Measurements from ENCODE around the gene CAPRIN1.

CAPRIN1 gene

DNA sequence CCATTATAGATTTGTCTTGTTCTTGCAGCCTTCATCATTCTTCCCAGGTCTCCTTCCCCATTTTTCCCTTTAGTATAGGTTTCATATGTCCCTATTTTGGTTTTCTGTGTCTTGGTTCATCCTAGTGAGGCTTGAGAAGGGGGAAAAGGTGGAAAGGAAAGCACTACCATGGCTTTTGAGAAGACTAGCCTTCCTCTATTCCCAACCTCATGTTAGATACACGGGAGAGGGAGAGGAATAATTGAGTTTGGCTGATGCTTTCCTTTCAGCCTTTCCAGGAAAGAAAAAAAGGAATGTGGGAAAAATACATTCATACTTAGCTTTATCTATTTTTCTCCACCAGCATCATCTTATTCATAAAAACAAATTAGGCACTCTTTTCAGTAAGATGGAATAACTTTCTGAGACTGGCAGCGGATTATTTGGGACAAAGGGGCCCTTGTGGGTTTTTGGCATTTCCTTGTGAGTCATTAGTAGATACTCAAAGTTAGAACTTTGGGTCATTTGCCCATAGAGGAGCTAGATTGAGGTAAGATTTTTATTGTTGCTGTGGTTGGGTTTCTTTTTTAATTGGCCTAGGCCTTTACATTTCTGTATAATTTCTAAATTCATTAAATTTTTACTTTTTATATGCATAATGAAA is 23.8 kb downstream of the CAPRIN1 start:
- no peaks in the 10 kb centered on the region for H3K27me3 ChIP-seq (ENCODE audit: control insufficient read depth in 3 of 3, insufficient read depth in 3 of 3, low read depth in 1 of 3, low read length in 3 of 3)

DNA sequence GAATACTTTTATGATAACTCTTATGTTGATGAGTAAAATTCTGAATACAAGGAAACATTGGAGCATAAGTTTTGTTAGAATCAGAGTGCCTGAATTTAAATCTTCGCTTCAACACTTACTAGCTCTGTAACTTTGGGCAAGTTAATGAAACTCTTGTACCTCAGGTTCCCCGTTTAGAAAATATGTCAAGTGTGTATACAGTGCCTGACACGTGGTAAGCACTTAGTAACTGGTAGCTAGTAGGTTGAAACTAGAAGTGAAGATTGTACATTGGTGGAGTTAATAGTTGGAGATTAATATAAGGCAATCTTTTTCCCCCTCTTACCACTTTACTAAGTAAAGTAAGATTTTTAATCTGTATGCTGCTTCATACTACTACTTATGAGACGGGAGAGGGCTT is 29.1 kb downstream of the CAPRIN1 start:
- H2BK120ac ChIP-seq (ENCODE audit: low read depth, low read length) = no peak overlapping the region
- peaks cover 6% of the 10 kb centered on the region for H3K79me1 ChIP-seq (ENCODE audit: low read depth, low read length)
- no peak overlapping the region for H2AK5ac ChIP-seq (ENCODE audit: low read depth, low read length)
- H3K23ac ChIP-seq (ENCODE audit: low read depth, low read length, poor library complexity) = no peak overlapping the region
- H3K9me3 ChIP-seq (replicated peaks in 1 of 2; ENCODE audit: control insufficient read depth in 2 of 2, insufficient read depth in 1 of 2, low read depth in 1 of 2, low read length in 2 of 2) = no peaks in the 10 kb centered on the region
- no peaks in the 10 kb centered on the region for H3K27me3 ChIP-seq (ENCODE audit: control insufficient read depth in 3 of 3, insufficient read depth in 3 of 3, low read depth in 1 of 3, low read length in 3 of 3)
- no peak overlapping the region for H3K4me2 ChIP-seq (ENCODE audit: insufficient read depth, low read length, poor library complexity, severe bottlenecking)
- H2BK15ac ChIP-seq (ENCODE audit: low read length) = no peak overlapping the region
- H3K18ac ChIP-seq (ENCODE audit: low read length) = no peak overlapping the region
- H4K8ac ChIP-seq (ENCODE audit: low read depth, low read length) = no peak overlapping the region
- no peak overlapping the region for H3K4ac ChIP-seq (ENCODE audit: low read length)
- DNase-seq (ENCODE audit: low spot score) = no peak
- no peak overlapping the region for H3K9ac ChIP-seq (ENCODE audit: low read depth, low read length, poor library complexity)
- H3K36me3 ChIP-seq (replicated peaks in 1 of 2; ENCODE audit: control insufficient read depth in 2 of 2, insufficient read depth in 2 of 2, low read length in 2 of 2) = peaks cover 44 to 100% of the 10 kb centered on the region in 2 donors
- H2BK5ac ChIP-seq (ENCODE audit: low read length) = no peak overlapping the region
- no peak overlapping the region for H4K91ac ChIP-seq (ENCODE audit: low read depth, low read length, poor library complexity)
- no peak overlapping the region for H2AFZ ChIP-seq (ENCODE audit: low read length)
- no peak overlapping the region for H3K4me3 ChIP-seq (ENCODE audit: low read length in 2 of 2)
- no peak overlapping the region for H3K14ac ChIP-seq (ENCODE audit: low read length)
- WGBS, 2 donors (ENCODE audit: extremely low coverage in 2 of 2, insufficient read length in 2 of 2, insufficient replicate concordance in 1 of 2) = no CpG with 5 or more reads among the region's 4 CpGs
- no peak overlapping the region for H3K27ac ChIP-seq (replicated peaks; ENCODE audit: low read length)
- H2BK12ac ChIP-seq (ENCODE audit: low read length) = no peak overlapping the region
- H3K4me1 ChIP-seq (ENCODE audit: control insufficient read depth in 2 of 2, insufficient read depth in 1 of 2, low read depth in 1 of 2, low read length in 2 of 2) = no peaks in the 10 kb centered on the region

More for the DNA sequence above, 23.8 kb downstream of the CAPRIN1 start:
- no peak overlapping the region for H3K18ac ChIP-seq (ENCODE audit: low read length)
- H3K9ac ChIP-seq (ENCODE audit: low read depth, low read length, poor library complexity) = no peak overlapping the region
- H2BK12ac ChIP-seq (ENCODE audit: low read length) = no peak overlapping the region
- no peak overlapping the region for H3K23ac ChIP-seq (ENCODE audit: low read depth, low read length, poor library complexity)
- no peaks in the 10 kb centered on the region for H3K4me1 ChIP-seq (ENCODE audit: control insufficient read depth in 2 of 2, insufficient read depth in 1 of 2, low read depth in 1 of 2, low read length in 2 of 2)
- no peak overlapping the region for H3K4me2 ChIP-seq (ENCODE audit: insufficient read depth, low read length, poor library complexity, severe bottlenecking)
- no peak overlapping the region for H2BK5ac ChIP-seq (ENCODE audit: low read length)
- no peaks in the 10 kb centered on the region for H3K9me3 ChIP-seq (replicated peaks in 1 of 2; ENCODE audit: control insufficient read depth in 2 of 2, insufficient read depth in 1 of 2, low read depth in 1 of 2, low read length in 2 of 2)
- H3K14ac ChIP-seq (ENCODE audit: low read length) = no peak overlapping the region
- no peak overlapping the region for H2BK15ac ChIP-seq (ENCODE audit: low read length)
- no peak overlapping the region for H3K27ac ChIP-seq (replicated peaks; ENCODE audit: low read length)
- no peak for DNase-seq (ENCODE audit: low spot score)
- H2AK5ac ChIP-seq (ENCODE audit: low read depth, low read length) = no peak overlapping the region
- no peak overlapping the region for H4K91ac ChIP-seq (ENCODE audit: low read depth, low read length, poor library complexity)
- peaks cover 25 to 98% of the 10 kb centered on the region in 2 donors for H3K36me3 ChIP-seq (replicated peaks in 1 of 2; ENCODE audit: control insufficient read depth in 2 of 2, insufficient read depth in 2 of 2, low read length in 2 of 2)
- H2AFZ ChIP-seq (ENCODE audit: low read length) = no peak overlapping the region
- H3K4ac ChIP-seq (ENCODE audit: low read length) = no peak overlapping the region
- H3K79me1 ChIP-seq (ENCODE audit: low read depth, low read length) = peaks cover 3% of the 10 kb centered on the region
- H2BK120ac ChIP-seq (ENCODE audit: low read depth, low read length) = no peak overlapping the region
- WGBS, 2 donors (ENCODE audit: extremely low coverage in 2 of 2, insufficient read length in 2 of 2, insufficient replicate concordance in 1 of 2) = no CpG with 5 or more reads among the region's 2 CpGs
- H4K8ac ChIP-seq (ENCODE audit: low read depth, low read length) = no peak overlapping the region
- no peak overlapping the region for H3K4me3 ChIP-seq (ENCODE audit: low read length in 2 of 2)

GRCh38 chr11:34084637-34085036 is 33.1 kb downstream of the CAPRIN1 start:
- no peak overlapping the region for H3K23ac ChIP-seq (ENCODE audit: low read depth, low read length, poor library complexity)
- H4K8ac ChIP-seq (ENCODE audit: low read depth, low read length) = no peak overlapping the region
- no peak overlapping the region for H2BK120ac ChIP-seq (ENCODE audit: low read depth, low read length)
- no peak overlapping the region for H3K18ac ChIP-seq (ENCODE audit: low read length)
- no peak overlapping the region for H2AFZ ChIP-seq (ENCODE audit: low read length)
- H3K9me3 ChIP-seq (replicated peaks in 1 of 2; ENCODE audit: control insufficient read depth in 2 of 2, insufficient read depth in 1 of 2, low read depth in 1 of 2, low read length in 2 of 2) = no peaks in the 10 kb centered on the region
- no peak overlapping the region for H2AK5ac ChIP-seq (ENCODE audit: low read depth, low read length)
- no peak overlapping the region for H3K4me3 ChIP-seq (ENCODE audit: low read length in 2 of 2)
- no CpG with 5 or more reads among the region's 2 CpGs for WGBS, 2 donors (ENCODE audit: extremely low coverage in 2 of 2, insufficient read length in 2 of 2, insufficient replicate concordance in 1 of 2)
- no peaks in the 10 kb centered on the region for H3K4me1 ChIP-seq (ENCODE audit: control insufficient read depth in 2 of 2, insufficient read depth in 1 of 2, low read depth in 1 of 2, low read length in 2 of 2)
- peaks cover 4% of the 10 kb centered on the region for H3K79me1 ChIP-seq (ENCODE audit: low read depth, low read length)
- H3K27ac ChIP-seq (replicated peaks; ENCODE audit: low read length) = no peak overlapping the region
- H3K14ac ChIP-seq (ENCODE audit: low read length) = no peak overlapping the region
- no peaks in the 10 kb centered on the region for H3K27me3 ChIP-seq (ENCODE audit: control insufficient read depth in 3 of 3, insufficient read depth in 3 of 3, low read depth in 1 of 3, low read length in 3 of 3)
- H2BK15ac ChIP-seq (ENCODE audit: low read length) = no peak overlapping the region
- no peak overlapping the region for H3K4me2 ChIP-seq (ENCODE audit: insufficient read depth, low read length, poor library complexity, severe bottlenecking)
- DNase-seq (ENCODE audit: low spot score) = no peak
- H2BK12ac ChIP-seq (ENCODE audit: low read length) = no peak overlapping the region
- H3K4ac ChIP-seq (ENCODE audit: low read length) = no peak overlapping the region
- no peak overlapping the region for H4K91ac ChIP-seq (ENCODE audit: low read depth, low read length, poor library complexity)
- no peak overlapping the region for H2BK5ac ChIP-seq (ENCODE audit: low read length)
- peaks cover 47 to 98% of the 10 kb centered on the region in 2 donors for H3K36me3 ChIP-seq (replicated peaks in 1 of 2; ENCODE audit: control insufficient read depth in 2 of 2, insufficient read depth in 2 of 2, low read length in 2 of 2)
- no peak overlapping the region for H3K9ac ChIP-seq (ENCODE audit: low read depth, low read length, poor library complexity)

- Histone ChIP-seq H3K4ac (ENCODE audit: low read length) (no peak overlapping the region), H2AK5ac (ENCODE audit: low read depth, low read length) (no peak overlapping the region), H3K23ac (ENCODE audit: low read depth, low read length, poor library complexity) (no peak overlapping the region), H3K27ac (replicated peaks; ENCODE audit: low read length) (no peak overlapping the region), H2BK12ac (ENCODE audit: low read length) (no peak overlapping the region), H2BK15ac (ENCODE audit: low read length) (no peak overlapping the region), H3K14ac (ENCODE audit: low read length) (no peak overlapping the region), H3K36me3 (replicated peaks in 1 of 2; ENCODE audit: control insufficient read depth in 2 of 2, insufficient read depth in 2 of 2, low read length in 2 of 2) (peaks cover 48 to 98% of the 10 kb centered on the region in 2 donors), H2BK5ac (ENCODE audit: low read length) (no peak overlapping the region), H3K9me3 (replicated peaks in 1 of 2; ENCODE audit: control insufficient read depth in 2 of 2, insufficient read depth in 1 of 2, low read depth in 1 of 2, low read length in 2 of 2) (no peaks in the 10 kb centered on the region), H4K91ac (ENCODE audit: low read depth, low read length, poor library complexity) (no peak overlapping the region), H2AFZ (ENCODE audit: low read length) (no peak overlapping the region), H3K18ac (ENCODE audit: low read length) (no peak overlapping the region), H3K4me1 (ENCODE audit: control insufficient read depth in 2 of 2, insufficient read depth in 1 of 2, low read depth in 1 of 2, low read length in 2 of 2) (no peaks in the 10 kb centered on the region), H3K9ac (ENCODE audit: low read depth, low read length, poor library complexity) (no peak overlapping the region), H3K79me1 (ENCODE audit: low read depth, low read length) (peaks cover under 1% of the 10 kb centered on the region), H3K27me3 (ENCODE audit: control insufficient read depth in 3 of 3, insufficient read depth in 3 of 3, low read depth in 1 of 3, low read length in 3 of 3) (no peaks in the 10 kb centered on the region), H2BK120ac (ENCODE audit: low read depth, low read length) (no peak overlapping the region), H4K8ac (ENCODE audit: low read depth, low read length) (no peak overlapping the region), H3K4me2 (ENCODE audit: insufficient read depth, low read length, poor library complexity, severe bottlenecking) (no peak overlapping the region), H3K4me3 (ENCODE audit: low read length in 2 of 2) (no peak overlapping the region)
- WGBS, 2 donors (ENCODE audit: extremely low coverage in 2 of 2, insufficient read length in 2 of 2, insufficient replicate concordance in 1 of 2) = no CpG with 5 or more reads among the region's 4 CpGs
- DNase-seq (ENCODE audit: low spot score) = no peak
Measured at GRCh38 chr11:34086554-34087283, 35.2 kb downstream of the CAPRIN1 start.

Measured in neuronal stem cell (in vitro differentiated cells).